ENCODE results near the gene GDF7.
A peak's percentile ranks its signal among the peaks of the same experiment; 100 is the strongest.

The GDF7 gene

DNA sequence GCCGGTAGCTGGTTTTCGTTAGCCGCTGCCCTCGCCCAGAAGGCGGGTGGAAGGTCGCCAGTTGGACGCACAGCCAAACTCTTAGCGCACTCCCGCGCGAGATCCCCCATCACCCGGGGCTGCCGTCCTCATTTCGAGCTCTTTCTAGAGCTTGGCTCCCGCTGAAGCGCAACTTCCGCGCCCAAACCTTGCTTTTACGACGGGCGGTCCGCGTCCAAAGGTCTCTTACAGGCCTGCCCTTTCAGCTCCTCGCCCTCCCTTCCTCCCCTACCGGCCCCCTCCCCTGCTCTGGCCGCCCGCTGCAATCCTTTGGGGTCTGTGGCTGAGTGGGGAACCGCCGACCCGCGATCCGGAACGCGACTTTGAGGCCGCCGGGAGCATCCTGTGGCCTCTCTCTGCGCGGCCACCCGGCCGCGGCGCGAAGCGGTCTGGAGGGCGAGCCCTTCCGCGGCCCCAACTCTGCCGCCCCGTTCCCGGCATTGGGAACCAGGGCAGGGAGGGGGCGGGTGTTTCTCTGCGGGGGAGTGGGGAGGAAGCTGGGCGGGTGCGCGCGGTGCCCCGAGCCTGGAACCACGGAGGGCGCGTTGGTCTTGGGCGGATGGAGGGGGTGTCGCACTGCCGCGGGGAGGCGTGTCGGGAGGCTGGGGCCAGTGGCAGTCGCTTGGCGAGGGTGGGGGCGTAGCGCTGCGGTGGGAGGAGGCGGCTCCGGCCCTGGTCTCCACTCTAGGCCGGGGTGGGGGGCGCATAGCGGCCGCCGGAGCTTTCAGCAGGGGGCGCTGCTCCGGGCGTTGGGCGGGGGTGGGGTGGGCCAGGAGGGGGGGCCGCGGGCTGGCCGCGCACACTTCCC lies at the start of gene GDF7:
Gene GDF7, plus strand, starts transcription at position 841 of the 847 bp plus-strand sequence. CDS start 96 bp downstream, outside the sequence.
- DNase-seq (ENCODE audit: low spot score): peak; percentile 60

DNA sequence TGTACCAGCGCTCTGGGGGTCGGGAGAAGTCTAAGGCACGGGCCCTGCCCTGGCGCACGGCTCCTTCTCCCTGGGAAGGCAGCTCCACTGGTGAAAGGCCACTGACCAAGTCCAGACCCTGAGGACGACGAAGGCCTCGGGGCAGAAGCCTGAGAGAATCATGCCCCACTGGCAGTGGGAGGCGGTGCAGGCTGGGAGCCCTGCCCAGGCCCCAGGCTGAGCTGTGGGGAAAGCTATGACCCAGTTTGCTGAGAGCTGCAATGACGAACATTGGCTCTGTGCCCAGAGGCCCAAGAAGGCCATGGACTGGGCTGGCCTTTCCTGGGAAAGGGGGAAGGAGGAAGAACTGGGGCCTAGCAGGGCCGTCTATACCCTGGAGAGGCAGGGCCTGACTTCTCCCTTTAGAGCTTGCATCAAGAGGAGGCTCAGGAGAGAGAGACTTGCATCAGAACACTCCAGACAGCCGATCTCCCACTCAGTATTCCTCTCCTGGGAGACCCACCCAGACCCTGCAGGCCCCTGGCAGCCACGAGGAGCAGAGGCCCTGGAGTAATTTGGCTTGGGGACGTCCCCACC lies 49.0 kb upstream of the GDF7 start:
- peak; percentile 52 for DNase-seq (ENCODE audit: low spot score)

DNA sequence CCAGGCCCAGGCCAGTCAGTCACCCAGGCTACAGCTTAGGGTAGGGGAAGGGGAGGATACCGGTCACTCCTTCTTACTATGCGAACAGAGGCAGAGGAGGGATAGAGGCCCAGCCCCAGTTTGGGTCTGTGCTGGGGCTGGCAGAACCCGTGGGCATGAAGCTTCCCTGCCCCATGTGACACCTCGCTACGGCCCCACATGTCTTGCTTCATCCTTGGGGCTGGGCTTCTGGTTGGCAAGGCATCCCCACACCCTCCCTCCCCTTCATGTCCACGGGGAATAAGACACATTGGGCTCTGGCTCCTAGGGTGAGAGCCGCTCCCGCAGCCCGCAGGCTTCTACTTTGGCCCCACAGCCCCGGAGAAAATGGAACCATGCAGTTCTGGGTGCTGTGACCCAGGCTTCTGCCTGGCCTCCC lies 48.5 kb upstream of the GDF7 start:
- DNase-seq (ENCODE audit: low spot score): no peak

DNA sequence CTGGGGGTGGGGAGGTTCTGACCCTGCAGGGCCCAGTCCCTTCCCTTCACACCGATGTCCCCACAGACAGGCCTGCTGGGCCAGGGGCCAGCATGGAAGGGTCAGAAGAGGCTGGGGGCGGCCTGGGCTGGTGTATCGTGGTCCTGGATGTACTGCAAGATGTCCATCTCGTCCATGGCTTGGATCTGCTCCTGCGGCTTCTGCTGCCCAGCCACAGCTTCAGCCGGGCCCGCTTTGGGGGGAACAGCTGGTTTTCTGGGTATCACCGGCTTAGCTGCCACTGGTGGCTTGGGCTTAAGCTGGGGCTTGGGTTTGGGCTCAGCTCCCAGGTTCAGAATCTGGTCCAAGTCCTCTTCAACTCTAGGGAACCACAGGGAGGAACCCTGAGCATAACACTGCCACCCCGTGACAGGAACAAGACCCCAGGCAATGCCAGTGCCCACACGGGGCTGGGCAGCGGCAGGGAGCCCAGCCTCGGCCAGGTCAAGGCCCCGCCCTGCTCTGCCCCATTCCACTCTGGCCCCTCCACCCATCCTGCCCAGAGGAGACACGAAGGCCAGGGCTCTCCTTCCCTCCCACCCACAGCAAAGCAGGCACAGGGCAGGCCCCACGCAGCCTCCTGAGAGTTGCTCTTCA lies 47.9 kb upstream of the GDF7 start:
- DNase-seq (ENCODE audit: low spot score): no peak

DNA sequence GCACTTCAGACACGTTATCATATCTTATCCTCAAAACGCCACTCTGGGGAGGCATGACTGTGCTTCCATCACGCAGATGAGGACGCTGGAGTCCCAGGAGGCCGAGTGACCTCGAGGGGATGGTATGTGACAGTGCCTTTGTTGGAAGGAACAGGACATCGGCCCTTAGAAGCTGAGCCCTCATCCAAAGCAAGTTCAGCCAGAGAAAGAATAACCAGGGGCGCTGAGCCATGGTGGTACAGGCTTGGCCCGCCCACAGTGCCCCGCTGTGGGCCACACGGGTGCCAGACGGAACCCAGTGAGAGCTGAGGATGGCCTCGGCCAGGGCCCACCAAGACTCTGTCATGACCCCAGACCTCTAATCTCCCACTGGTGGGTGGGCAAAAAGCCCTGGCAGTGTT lies 47.3 kb upstream of the GDF7 start:
- no peak for DNase-seq (ENCODE audit: low spot score)

DNA sequence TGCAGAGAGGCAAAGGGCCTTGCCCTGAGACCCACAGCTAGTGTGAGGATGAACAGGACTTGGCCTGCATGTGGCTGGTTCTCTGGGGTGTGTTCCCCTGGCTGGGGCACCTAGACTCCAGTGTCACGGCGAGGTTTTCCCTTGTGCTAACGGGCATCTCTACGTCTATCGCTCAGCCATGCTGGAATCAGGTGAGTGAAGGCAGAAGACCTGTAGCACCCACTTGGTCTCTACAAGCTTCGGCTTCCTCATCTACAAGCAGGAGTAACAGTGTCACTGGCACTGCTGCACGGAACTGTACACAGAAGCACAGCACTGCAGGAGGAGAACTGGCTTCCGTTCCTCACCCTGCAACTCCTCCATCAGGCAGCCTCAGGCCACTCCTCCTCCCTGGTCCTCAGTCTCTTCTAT lies 46.7 kb upstream of the GDF7 start:
- DNase-seq (ENCODE audit: low spot score): no peak

DNA sequence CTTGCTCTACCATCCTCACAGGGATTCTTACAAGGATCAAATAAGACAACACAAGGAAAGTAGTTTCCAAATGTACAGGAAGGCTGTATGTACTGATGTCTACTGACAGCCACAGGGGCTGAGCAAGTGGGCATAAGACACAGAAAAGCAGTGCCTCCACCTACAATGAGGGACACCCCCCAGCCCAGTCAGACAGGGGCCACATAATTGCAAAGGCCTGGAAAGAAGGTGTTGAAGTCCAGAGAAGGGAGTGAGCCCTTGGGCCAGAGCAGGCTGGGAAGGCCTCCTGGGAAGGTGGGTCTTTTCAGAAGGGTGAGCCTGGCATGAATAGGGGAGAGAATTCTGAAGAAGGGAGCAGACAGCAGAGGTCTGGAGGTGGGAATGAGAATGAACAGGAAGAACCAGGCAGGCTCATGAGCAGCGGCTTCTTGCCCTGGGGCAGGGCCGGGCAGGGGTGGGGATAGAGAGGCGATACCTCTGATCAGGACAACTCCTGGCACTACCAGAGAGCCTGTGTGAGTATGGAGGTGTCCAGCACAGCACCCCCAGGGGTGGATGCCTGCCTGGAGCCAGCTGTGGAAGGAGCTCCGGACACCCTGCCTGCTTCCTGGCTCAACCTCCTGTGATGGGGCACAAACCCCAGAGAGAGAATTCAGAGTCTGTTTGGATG lies 46.1 kb upstream of the GDF7 start:
- DNase-seq (ENCODE audit: low spot score): no peak

DNA sequence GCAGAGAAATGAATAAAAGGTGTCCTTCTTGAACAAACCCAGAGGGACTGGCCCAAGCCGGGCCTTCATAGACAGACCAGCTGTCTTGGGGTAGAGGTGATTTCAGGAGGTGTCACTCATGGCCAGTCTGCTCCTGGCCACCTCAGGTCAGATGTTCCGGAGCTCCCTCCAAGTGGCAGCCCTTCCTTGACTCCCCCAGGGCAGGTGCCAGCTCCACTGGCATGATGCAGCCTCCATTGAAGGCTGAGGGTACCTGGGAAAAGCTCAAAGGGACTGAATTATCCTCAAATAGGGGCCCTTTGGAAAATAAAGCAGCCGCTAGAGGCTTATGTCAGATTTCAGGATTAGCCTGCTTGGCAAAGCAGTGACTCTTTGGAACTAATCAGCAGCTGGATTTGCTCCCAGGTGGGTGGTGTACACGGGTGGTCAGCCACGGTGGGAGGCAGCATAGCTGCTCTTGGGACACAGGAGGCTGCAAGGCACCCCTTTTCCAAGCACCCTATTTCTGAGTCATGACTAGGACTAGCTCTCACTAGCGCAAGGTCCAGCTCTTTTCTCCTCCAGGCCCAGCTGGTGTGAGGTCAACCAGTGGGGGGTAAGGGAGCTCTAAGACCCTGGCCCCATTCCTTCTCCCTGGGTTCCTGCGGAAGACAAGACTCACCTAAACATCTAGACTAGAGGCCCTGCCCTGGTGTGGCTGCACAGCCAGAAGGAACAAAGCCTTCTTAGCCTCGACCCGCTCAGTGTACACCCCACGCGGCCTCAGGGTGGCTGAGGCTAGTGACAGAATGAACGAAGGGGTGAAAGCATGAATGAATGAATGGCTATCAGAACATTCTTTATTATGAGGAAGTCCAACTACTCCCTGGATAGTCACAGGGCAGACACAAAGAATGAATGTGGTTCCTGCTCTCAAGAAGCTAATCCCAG lies 45.3 kb upstream of the GDF7 start:
- peak; percentile 51 for DNase-seq (ENCODE audit: low spot score)

DNA sequence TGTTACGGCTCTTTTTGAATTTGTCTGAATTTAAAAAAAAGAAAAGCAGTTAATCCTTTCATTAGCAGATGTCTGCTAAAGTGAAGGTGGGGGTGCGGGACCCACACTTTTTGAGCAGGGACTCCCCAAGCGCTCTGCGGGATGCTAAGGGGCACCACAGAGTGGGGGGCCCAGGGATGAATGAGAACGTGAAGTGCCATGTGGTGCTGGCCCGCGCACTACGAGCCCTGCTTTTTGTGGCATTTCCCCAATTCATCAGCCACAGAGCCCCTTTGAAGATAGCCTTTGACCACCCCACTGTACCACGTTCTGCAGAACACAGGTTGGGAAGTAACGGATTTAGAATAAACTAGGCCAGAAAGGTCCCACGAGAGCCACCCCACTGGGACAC lies 44.7 kb upstream of the GDF7 start:
- DNase-seq (ENCODE audit: low spot score): no peak

DNA sequence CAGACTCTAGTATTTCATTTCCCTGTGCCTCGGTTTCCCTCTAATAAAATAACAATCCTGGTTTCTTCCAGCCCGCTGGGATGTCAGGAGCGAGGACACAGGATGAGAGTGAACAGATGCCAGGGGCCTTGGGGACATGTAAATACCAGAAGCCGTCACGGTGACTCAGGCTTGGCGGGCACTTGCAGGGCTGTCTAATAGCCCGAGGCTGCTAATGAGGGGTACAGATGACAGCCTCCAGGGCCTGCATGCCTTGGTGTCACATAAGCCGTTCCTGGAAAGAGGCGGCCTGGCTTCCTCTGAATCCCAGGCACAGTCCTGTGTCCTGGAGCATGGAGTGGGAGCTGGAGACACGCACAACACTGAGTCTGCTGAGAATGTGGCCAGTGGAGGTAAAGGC lies 44.2 kb upstream of the GDF7 start:
- peak; percentile 84 for DNase-seq (ENCODE audit: low spot score)

DNA sequence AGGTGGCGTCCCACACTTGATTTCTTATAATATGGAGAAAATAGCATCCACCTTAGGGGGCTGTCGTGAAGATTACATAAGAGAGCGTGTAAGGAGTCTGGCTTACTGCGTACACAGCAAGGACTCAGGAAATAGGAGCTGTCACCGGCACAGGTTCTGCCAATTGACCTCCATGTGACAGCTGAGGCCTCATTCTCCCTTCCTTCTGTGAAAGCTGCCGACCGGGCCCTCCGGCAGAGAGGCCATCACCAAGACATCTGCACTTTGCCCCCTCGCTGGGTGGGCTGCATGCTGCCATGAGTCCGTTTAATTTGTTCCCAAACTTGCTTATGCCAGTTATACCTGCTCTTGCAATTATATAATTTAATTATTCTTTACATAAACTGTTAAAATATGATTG lies 43.7 kb upstream of the GDF7 start:
- no peak for DNase-seq (ENCODE audit: low spot score)

DNA sequence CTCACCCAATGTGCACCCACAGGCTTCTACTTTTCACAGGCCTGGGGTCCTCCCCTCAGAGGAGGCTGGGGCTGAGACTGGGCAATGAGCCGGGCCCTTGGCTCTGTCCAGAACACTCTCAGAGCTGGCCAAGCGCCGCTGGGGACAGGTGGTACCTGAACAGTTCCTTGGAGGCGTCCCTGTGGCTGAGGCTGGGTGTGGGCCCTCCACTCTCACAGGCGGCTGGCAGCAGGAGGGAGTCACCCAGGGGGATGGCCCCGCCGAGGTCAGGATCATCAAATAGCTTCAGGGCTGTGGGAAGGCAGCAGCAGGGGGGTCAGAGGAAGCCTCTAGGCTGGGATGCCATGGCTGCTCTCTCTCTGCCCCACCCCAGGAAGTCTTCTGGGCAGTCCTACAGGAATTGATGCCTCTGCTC lies 43.2 kb upstream of the GDF7 start:
- DNase-seq (ENCODE audit: low spot score): no peak

DNA sequence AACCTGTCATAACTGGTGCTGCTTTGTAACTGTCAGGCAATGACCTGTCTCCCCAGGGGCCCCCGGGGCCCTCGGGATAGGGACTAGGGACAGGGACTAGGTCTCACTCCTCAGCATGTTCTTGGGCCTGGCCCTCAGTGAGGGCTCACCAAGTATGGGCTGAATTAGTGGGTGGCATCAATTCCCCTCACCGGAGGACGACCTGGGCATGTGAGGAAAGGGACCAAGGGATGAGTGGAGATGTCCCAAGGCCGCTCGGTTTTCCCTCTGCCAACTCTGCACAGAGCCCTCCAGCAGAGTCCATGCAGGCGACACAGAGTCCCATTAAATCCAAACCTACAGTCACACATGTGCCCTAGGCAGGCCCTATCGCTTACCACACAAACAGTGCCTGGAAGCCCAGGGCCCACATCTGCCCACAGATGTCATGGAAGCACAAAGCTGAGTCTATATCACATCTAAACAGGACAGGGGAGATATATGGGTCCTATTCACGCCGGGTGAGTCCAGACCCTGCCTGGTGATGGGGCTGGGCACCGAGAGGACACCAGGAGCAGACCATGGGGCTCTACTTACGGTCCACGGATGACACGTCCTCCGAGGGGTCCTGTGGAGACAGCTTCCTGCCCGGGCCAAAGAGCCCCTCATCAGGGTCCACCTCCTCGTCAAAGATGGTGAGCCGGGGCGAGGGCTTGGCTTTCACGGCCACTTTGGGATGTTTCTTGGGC lies 42.6 kb upstream of the GDF7 start:
- no peak for DNase-seq (ENCODE audit: low spot score)

DNA sequence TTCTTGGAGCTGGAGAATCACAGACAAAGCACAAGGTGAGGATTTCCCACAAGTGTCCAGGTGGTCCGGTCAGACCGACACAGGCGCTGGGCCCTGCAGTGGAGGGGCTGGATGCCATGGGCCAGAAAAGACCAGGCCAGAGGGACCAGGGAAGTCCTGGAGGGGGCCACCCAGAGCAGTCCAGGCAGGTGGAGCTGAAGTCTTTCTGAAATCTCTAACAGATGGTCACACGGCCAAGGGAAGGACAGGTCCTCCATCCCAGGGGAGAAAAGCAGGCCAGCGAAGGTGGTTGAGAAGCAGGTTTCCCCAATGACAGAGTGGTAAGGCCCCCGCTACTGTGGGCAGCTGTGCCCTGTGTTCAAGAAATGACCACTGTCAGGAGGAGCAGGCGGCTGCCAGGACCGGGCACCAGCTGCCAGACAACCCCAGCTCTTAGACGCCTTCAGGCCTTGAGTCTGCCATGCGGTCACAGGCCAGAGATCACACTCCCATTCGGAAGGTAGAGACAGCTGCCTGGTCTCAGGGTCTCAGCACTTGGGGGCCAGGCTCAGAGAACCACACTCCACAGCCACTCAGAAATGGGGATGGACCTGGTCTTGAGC lies 42.0 kb upstream of the GDF7 start:
- DNase-seq (ENCODE audit: low spot score): no peak

DNA sequence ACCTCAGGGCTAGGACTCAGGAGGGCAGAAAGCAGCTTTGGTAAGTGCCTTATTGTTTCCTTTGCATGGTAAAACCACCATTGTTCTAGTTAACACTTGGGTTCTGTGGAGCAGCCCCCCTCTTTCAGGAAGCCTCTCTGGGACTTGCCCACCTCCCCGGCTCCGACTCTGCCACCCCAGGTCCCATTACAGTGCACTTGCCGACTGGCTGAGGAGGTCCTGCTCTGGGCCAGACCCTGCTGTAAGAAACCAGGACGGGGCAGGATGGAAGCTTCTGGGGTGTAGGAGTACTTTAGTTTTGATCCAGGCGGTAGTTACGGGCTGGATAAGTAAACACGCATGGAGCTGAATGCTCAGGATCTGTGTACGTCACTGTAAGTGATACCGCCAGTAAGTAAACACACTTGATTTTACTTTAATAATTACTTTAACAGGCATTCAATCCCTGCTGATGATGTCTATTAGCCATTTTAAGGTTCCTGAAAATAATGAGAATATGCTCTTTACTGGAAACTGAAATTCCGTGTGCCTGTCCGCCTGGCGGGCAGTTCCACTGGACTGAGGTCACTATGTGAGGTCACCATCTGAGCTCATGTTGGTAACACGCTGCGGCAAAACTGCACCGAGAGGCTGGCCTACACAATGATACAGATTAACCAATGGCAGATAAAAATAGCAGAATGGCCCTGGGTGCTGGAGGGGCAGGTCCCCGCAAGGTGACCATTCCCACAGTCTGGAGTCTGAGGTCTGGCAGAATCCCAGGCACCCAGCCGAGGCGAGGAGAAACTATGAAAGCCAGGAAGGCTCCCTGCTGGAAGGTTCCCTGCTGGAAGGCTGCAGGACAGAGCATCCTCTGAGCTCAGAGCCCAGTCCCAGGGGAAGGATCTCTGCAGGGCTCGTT lies 41.2 kb upstream of the GDF7 start:
- DNase-seq (ENCODE audit: low spot score): no peak

DNA sequence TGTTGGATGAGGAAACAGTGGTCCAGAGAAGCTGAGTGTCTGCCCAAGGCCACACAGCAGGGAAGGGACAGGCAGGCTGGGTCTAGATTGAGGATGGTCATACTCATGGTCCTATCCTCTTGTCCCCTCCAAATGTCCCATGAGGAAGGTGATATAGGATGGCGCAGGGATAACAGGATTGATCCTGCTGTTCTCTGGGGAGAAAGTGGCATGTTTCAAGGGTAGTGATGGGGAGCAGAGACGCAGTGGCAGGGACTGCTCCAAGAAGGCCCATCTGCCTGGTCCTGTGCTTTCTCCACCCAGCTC lies 40.6 kb upstream of the GDF7 start:
- no peak for DNase-seq (ENCODE audit: low spot score)

DNA sequence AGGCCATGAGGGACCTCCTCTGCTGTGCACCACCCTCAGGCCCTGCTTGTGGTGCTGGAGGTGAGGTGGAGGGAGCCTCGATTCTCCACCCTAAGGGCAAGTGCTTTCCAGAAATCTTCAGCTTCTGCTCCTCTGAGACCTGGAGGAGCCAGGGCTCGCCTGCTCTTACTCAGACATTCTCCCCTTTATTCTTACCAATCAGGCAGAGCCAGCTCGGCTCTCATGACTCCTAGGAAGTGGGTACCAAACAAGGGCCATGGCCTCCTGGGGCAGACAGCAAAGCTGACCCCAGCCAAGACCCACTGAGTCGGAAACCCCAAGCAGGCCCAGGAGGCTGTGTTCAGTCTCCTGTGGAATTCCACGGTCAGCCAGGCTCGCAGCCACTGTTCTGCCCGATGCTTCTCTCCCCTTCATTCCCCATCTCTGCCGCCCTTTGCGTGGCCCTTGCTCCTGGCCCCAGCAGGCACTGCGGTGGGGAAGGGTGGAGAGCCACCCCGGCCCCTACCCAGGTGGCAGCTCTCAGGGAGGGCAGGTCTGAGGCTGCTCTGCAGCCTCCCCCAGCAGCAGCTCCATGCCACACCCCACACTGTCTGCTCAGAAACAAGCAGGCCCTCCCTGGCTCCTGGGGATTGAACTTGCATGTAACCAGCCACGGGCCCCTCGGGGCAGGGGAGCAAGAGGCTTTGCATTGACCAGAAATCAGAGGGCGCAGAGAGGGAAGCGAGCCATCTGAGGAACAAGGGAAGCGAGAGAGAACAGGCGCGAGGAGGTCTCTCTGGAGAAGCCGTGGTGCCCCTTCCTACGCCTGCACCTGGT lies 40.0 kb upstream of the GDF7 start:
- no peak for DNase-seq (ENCODE audit: low spot score)

DNA sequence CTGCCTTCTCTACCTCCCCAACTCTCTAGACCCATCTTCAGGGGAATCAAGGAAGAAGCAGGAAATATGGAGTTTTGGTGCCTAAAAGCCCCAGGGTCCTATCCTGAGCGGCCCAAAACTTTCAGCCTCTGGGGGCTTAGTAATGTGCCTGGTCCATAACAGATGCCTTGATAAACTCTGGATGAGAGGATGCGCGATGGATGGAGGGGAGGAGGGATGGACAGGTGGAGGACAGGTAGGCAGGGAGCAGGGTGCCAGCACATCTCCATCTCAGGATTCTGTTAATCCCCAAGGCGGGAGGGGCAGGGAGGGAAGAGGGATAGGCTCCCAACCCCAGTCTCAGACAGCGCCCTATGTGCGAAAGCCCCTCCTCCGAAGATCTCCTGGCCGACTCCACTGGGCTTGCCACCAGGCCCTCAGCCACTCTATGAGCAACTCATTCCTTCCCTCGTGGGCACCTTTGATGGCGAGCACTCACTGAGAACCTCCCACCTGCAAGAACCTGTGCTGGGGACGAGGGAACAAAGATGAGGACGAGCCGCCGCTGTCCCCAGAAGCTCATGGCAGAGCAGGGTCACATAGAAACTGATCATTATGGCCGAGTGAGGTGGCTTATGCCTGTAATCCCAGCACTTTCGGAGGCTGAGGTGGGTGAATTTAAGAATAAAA lies 39.1 kb upstream of the GDF7 start:
- DNase-seq (ENCODE audit: low spot score): no peak
